ENCODE measurements around the gene AREL1. TPM values are rescaled to one million over a fixed set of nuclear protein-coding genes. Genes with fewer than 3 reads are reported as not detected.

Gene AREL1
- total RNA-seq, 2 experiments from 2014 or later: 30.6 to 35.9 TPM

DNA sequence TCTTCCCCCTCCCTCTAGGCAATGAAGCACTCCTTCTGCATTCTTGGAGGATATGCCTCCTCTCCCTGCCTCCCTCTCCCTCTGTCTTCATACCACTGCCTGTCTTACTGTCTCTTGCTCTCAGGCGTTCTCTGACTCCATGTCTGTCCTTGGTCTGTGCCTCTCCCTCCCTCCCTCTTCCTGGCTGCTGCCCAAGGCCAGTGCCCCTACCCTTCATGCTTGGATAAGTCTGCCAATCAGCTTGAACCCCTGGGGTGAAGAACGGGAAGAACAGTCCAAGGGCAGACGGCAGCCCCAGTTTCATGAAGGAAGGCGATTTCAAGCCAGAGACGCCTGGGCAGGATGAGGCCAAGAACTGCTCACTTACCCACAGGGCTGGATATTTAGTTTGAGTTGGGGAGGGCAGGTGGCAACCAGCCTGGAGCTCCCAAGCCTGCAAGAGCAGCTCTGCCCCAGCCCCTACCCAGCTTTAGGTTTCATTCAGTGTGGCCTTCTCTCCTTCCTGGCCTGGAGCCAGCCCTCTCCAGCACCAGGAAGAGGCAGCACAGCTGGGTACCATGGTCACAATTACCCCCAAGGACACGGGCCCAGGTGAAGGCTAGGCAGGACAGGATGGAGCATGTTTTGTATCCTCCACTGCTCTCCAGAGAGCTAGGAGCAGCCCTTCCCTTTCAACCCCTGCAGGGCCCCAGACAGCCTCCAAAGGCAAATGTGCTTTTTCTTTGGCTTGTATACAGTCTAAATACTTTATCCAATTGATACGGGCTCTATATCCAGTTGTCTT, 65.0 kb downstream of the AREL1 start:
- Mint-ChIP-seq H3K27ac (no peak overlapping the region), H3K4me3 (no peak overlapping the region), H3K9me3 (no peaks in the 10 kb centered on the region), H3K4me1 (ENCODE audit: low read depth) (no peaks in the 10 kb centered on the region), H3K27me3 (no peaks in the 10 kb centered on the region), H3K36me3 (ENCODE audit: low read depth) (no peaks in the 10 kb centered on the region)
- H3K27me3 ChIP-seq (ENCODE audit: control insufficient read depth in 1 of 2, insufficient read depth in 2 of 2, low read length in 2 of 2): no peaks in the 10 kb centered on the region
- ChIA-PET POLR2A (interaction anchor here (1.3 kb wide), 1 partner anchor 29 kb away, joined by 4 read pairs; no protein-coding TSS in a partner anchor), CTCF (no interaction called here)
- no peaks in the 10 kb centered on the region for H3K4me1 ChIP-seq (ENCODE audit: insufficient read depth, low read length)
- H3K9me3 ChIP-seq (ENCODE audit: control insufficient read depth in 1 of 2, insufficient read depth in 1 of 2, low read length in 2 of 2): no peaks in the 10 kb centered on the region
- DNase-seq (no peak), ATAC-seq (ENCODE audit: poor library complexity) (no peak)
- TF ChIP-seq, protein P1, sequence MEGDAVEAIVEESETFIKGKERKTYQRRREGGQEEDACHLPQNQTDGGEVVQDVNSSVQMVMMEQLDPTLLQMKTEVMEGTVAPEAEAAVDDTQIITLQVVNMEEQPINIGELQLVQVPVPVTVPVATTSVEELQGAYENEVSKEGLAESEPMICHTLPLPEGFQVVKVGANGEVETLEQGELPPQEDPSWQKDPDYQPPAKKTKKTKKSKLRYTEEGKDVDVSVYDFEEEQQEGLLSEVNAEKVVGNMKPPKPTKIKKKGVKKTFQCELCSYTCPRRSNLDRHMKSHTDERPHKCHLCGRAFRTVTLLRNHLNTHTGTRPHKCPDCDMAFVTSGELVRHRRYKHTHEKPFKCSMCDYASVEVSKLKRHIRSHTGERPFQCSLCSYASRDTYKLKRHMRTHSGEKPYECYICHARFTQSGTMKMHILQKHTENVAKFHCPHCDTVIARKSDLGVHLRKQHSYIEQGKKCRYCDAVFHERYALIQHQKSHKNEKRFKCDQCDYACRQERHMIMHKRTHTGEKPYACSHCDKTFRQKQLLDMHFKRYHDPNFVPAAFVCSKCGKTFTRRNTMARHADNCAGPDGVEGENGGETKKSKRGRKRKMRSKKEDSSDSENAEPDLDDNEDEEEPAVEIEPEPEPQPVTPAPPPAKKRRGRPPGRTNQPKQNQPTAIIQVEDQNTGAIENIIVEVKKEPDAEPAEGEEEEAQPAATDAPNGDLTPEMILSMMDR (IDR thresholded peaks at IDR 0.05): no peak
- no peaks in the 10 kb centered on the region for H3K36me3 ChIP-seq (ENCODE audit: insufficient read depth, low read length)
- intact Hi-C loops (cut with DNase I, micrococcal nuclease): no loop called here
- H3K27ac ChIP-seq (ENCODE audit: low read depth in 1 of 2, low read length in 2 of 2): no peak overlapping the region
- H3K4me3 ChIP-seq (ENCODE audit: low read length): no peak overlapping the region

DNA sequence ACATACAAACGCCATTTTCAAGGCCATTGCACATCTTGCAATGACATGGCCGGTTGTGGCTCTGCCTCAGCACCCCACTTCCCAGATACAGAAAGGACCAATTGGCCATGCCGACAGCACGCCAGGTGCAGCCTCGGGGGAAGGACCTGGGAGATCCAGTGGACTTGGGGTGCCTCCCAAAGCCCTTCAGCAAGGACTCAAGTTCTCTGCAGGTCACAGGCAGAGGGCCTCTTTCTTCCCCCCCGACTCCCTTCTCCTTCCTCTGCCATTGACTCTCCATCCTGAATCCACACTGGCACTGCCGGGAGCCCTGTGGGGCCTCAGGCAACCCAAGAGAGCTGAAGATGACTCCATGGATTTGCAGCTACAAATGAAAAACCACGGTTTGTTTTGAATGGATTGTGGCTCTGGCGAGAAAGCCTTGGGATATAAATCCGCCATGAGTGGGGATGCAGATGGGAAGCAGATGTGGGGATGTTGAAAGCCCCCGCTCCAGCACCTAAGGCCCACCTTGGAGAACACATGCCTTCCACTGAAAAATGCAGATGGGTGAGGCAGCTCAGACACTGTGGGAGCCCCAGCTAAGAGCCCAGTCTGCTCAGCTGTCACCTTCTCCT, 65.7 kb downstream of the AREL1 start:
- ChIA-PET POLR2A (interaction anchor here (1.3 kb wide), 1 partner anchor 29 kb away, joined by 4 read pairs; no protein-coding TSS in a partner anchor), CTCF (no interaction called here)
- no peak overlapping the region for H3K27ac ChIP-seq (ENCODE audit: low read depth in 1 of 2, low read length in 2 of 2)
- no peak overlapping the region for H3K4me3 ChIP-seq (ENCODE audit: low read length)
- no peak for DNase-seq
- H3K9me3 Mint-ChIP-seq: no peaks in the 10 kb centered on the region
- ATAC-seq (ENCODE audit: poor library complexity): no peak
- no peaks in the 10 kb centered on the region for H3K9me3 ChIP-seq (ENCODE audit: control insufficient read depth in 1 of 2, insufficient read depth in 1 of 2, low read length in 2 of 2)
- H3K27me3 Mint-ChIP-seq: no peaks in the 10 kb centered on the region
- no peaks in the 10 kb centered on the region for H3K4me1 ChIP-seq (ENCODE audit: insufficient read depth, low read length)
- no peaks in the 10 kb centered on the region for H3K27me3 ChIP-seq (ENCODE audit: control insufficient read depth in 1 of 2, insufficient read depth in 2 of 2, low read length in 2 of 2)
- H3K4me3 Mint-ChIP-seq: no peak overlapping the region
- no peaks in the 10 kb centered on the region for H3K4me1 Mint-ChIP-seq (ENCODE audit: low read depth)
- TF ChIP-seq, protein P1 (IDR thresholded peaks at IDR 0.05): no peak
- no peaks in the 10 kb centered on the region for H3K36me3 Mint-ChIP-seq (ENCODE audit: low read depth)
- H3K27ac Mint-ChIP-seq: no peak overlapping the region
- intact Hi-C loops (cut with DNase I, micrococcal nuclease): no loop called here
- H3K36me3 ChIP-seq (ENCODE audit: insufficient read depth, low read length): no peaks in the 10 kb centered on the region

DNA sequence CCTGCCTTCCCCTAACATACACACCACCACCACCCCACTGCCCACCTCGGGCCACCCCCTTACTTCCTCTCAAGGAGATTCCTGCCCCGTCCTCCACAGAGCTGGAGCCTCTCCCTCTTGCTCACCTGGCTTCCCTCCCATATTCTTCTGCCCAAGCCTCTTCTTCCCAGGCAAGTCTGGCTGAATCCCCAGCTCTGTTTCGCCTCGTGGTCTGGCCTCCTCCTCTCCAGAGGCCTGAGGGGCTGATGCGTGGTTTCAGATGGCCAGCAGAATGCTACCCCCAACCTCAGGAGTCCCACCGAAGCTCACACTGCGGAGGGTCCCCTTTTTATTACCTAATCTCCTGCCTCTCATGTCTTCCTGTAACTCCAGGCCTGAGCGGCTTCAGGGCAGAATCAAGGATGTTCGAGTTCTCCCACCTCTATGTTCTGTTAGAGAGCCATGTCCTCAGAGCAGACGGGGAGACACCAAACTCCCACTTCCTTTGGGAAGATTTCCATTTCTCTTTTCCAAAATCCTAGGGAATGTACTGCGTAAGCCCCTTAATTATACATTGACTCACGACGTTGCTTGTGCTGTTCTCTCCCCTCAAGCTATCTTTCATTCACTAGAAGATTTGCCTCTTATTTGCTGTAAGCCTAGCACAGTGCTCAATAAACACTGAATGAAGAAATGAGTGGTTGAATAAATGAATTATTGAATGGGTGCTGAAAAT, 67.0 kb downstream of the AREL1 start:
- Mint-ChIP-seq H3K27ac (no peak overlapping the region), H3K27me3 (no peaks in the 10 kb centered on the region), H3K4me1 (ENCODE audit: low read depth) (no peaks in the 10 kb centered on the region), H3K36me3 (ENCODE audit: low read depth) (no peaks in the 10 kb centered on the region), H3K9me3 (no peaks in the 10 kb centered on the region), H3K4me3 (no peak overlapping the region)
- Histone ChIP-seq H3K4me3 (ENCODE audit: low read length) (no peak overlapping the region), H3K27ac (ENCODE audit: low read depth in 1 of 2, low read length in 2 of 2) (no peak overlapping the region), H3K9me3 (ENCODE audit: control insufficient read depth in 1 of 2, insufficient read depth in 1 of 2, low read length in 2 of 2) (no peaks in the 10 kb centered on the region), H3K4me1 (ENCODE audit: insufficient read depth, low read length) (no peaks in the 10 kb centered on the region), H3K36me3 (ENCODE audit: insufficient read depth, low read length) (no peaks in the 10 kb centered on the region), H3K27me3 (ENCODE audit: control insufficient read depth in 1 of 2, insufficient read depth in 2 of 2, low read length in 2 of 2) (no peaks in the 10 kb centered on the region)
- ATAC-seq (ENCODE audit: poor library complexity): no peak
- TF ChIP-seq, protein P1 (IDR thresholded peaks at IDR 0.05): no peak
- ChIA-PET CTCF (interaction anchor here (1.3 kb wide), 1 partner anchor 37 kb away, joined by 4 read pairs; no protein-coding TSS in a partner anchor), POLR2A (no interaction called here)
- intact Hi-C loops (cut with DNase I, micrococcal nuclease): no loop called here
- no peak for DNase-seq

All from CD4-positive, alpha-beta T cell (primary cell).